GM21717 (cell line): ENCODE measurements around the gene SCYGR6.

Source experiments
- ATAC-seq: cut with Tn5 transposase; IDR thresholded peaks from one replicate; pipeline ENCODE4 v1.9.1; 2021; ENCODE audit warnings: mild to moderate bottlenecking, moderate library complexity; ENCODE audit not compliant: unreplicated experiment

The SCYGR6 gene

GRCh38 chr2:227716501-227716900 is 8.1 kb downstream of the SCYGR6 start:
- ATAC-seq = no peak

- ATAC-seq = no peak
Measured at GRCh38 chr2:227713291-227713690, 11.3 kb downstream of the SCYGR6 start.

GRCh38 chr2:227710986-227711385 is 13.6 kb downstream of the SCYGR6 start:
- no peak for ATAC-seq

GRCh38 chr2:227707390-227707789 is 17.2 kb downstream of the SCYGR6 start:
- ATAC-seq = no peak

- ATAC-seq = no peak
Measured at GRCh38 chr2:227706859-227707258, 17.7 kb downstream of the SCYGR6 start.

GRCh38 chr2:227703961-227704360 is 20.6 kb downstream of the SCYGR6 start:
- ATAC-seq = no peak

GRCh38 chr2:227703280-227703732 is 21.3 kb downstream of the SCYGR6 start:
- no peak for ATAC-seq

- ATAC-seq = no peak
Measured at GRCh38 chr2:227701556-227701955, 23.0 kb downstream of the SCYGR6 start.

GRCh38 chr2:227696990-227697679 is 27.4 kb downstream of the SCYGR6 start:
- ATAC-seq = no peak

GRCh38 chr2:227687189-227687588 is 37.4 kb downstream of the SCYGR6 start:
- no peak for ATAC-seq

GRCh38 chr2:227684258-227684657 is 40.3 kb downstream of the SCYGR6 start:
- no peak for ATAC-seq

- no peak for ATAC-seq
Measured at GRCh38 chr2:227677928-227678327, 46.6 kb downstream of the SCYGR6 start.

GRCh38 chr2:227674485-227674884 is 50.1 kb downstream of the SCYGR6 start:
- ATAC-seq = no peak
